K562 treated with DMSO at 1 percent for 24 hours (cell line): ENCODE measurements around the gene TSPAN17. TPM values are rescaled to one million over a fixed set of nuclear protein-coding genes. Genes with fewer than 3 reads are reported as not detected.

Experiments used
- total RNA-seq: library from RNA; unstranded; fragments of 300-600 nt; gene quantifications from 2 replicates; pipeline ENCODE4 v1.2.3, GENCODE V29; 2022; ENCODE audit warnings: low read depth; ENCODE audit not compliant: insufficient read depth

Gene TSPAN17, protein sequence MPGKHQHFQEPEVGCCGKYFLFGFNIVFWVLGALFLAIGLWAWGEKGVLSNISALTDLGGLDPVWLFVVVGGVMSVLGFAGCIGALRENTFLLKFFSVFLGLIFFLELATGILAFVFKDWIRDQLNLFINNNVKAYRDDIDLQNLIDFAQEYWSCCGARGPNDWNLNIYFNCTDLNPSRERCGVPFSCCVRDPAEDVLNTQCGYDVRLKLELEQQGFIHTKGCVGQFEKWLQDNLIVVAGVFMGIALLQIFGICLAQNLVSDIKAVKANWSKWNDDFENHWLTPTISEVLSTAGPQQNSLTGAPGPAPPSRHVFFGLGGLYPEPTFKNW
- 51.7 and 54.1 TPM in 2 replicates for total RNA-seq

DNA sequence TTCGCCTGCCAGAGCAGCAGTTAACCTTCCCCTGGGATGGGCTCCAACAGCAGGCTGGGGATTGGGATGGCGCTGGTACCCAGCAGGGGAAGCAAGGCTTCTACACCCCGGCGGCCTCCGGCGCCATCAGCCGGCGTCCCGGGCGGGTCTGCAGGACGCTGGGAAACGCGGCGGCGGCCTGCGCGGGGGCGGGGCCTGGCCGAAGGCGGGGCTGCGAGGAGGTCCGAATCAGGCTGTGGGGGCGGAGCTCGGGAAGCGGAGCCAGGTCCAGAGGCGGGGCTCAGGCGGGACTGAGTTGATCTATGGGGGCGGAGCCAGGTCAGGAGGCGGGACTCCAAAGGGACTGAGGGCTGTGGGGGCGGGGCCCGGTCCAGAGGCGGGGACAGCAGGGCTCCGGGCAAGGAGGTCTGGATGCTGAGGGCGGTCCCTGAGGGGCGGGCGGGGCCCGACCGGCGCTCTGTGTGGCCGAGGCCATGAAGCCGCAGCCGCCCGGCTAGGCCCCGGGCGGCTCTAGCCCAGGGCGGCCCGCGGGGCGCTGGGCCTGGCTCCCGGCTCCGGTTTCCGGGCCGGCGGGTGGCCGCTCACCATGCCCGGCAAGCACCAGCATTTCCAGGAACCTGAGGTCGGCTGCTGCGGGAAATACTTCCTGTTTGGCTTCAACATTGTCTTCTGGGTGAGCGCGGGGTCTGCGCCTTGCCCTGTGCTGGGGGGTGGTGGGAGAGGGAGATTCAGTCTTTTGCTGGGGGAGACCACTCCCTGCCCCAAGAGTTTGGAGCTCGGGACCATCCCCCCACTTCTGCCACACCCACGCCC, at the start of gene TSPAN17:
TSPAN17 (plus strand) TSS at position 455 of the 813 bp plus-strand sequence; CDS start at position 587, 132 bp downstream.

DNA sequence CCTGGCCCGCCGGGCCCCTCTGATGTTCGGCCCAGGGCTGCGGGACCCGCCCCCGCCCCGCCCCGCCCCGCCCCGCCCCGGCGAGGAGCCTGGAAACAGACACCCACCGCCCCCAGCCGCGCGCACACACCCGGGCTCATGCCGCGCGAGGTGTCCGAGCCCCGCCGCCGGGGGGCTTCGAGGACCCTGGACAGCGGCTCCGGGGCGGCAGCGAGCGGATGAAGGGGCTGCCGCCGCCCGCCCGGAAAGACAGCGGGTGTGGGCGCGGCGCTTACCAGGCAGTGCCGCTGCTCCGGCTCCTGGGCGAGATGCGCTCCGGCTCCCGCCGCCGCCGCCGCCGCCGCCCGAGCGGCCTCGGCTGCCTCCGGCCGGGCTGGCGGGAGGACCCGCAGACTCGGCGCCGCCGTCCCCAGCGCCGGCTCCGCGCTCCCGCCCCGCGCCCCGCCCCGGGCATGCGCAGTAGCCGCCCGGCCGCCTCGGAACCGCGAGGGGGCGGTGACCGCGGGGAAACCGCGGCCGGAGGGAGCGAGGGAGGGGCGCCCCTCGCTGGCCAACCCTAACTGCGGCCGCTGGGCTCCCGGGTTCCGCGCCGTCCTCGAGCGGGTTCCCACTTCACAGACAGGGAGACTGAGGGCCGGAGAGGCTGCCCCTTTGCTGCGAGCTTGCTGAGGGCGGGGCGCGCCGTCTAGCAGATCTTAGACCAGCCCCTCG, 37.4 kb upstream of the TSPAN17 start, which contains the start of gene GPRIN1:
GPRIN1 (minus strand) TSS at position 433 of the 711 bp plus-strand sequence. CDS start 10,322 bp downstream, outside the sequence.

DNA sequence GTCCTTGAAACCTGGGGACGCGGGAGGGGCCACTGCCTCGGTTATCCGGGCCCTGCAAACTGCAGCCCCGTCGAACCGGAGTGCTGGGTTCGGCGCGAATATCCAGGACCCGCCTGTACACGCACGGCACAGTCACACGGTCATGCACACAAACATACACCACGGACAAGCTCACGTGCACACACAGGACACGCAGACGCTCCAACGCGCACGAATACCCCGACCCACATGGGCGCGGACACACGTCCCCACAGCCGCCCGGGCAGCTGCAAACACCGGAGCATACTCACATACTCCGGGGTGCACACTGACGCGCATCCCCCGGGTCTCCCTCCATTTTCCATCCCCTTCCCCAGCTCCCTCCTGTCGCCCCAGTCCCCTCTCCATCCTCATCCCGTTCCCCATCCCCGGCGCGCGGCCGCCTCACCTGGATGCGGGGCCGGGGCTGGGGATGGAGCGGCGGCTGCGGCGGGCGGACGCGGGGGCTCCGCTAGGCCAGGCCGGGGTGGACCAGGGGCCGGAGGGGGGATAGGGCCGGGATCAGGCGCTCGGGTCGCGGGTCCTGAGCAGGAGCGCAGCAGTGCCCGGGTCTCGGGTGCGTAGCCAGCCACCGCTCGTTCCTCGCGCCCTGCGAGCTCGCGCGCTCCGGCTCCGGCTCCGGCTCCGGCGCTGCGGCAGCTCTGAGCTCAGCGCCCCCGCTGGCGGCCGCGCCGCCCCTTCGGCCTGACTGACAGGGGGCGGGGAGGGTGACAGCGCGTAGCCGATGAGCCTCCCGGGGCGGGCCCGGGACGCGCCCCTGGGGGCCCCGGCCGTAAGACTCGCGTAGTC, 17.2 kb upstream of the TSPAN17 start, which contains the start of the genes EIF4E1B and SNCB:
EIF4E1B (plus strand) TSS at position 823 of the 828 bp plus-strand sequence. CDS start 12,113 bp downstream, outside the sequence.
SNCB (minus strand) TSS at position 682 of the 828 bp plus-strand sequence. CDS start 880 bp downstream, outside the sequence.

Other genes with a start within 250 kb of the TSPAN17 start
- 103 and 104 TPM in 2 replicates for gene CLTB, start 230.9 kb upstream of the TSPAN17 start, total RNA-seq
- gene FAF2, start 199.1 kb upstream of the TSPAN17 start, total RNA-seq: 24.1 and 25.6 TPM in 2 replicates
- gene RNF44, start 110.1 kb upstream of the TSPAN17 start, total RNA-seq: 39.7 and 43.9 TPM in 2 replicates
- 0.07 and 0.13 TPM in 2 replicates for gene CDHR2, start 98.1 kb upstream of the TSPAN17 start, total RNA-seq
- 8.0 and 9.3 TPM in 2 replicates for gene GPRIN1, start 37.3 kb upstream of the TSPAN17 start, total RNA-seq
- not detected in 2 replicates for gene SNCB, start 16.9 kb upstream of the TSPAN17 start, total RNA-seq
- not detected in 2 replicates for gene EIF4E1B, start 16.8 kb upstream of the TSPAN17 start, total RNA-seq
- not detected in 2 replicates for gene UNC5A, start 163.1 kb downstream of the TSPAN17 start, total RNA-seq